Activated CD4-positive, alpha-beta memory T cell treated with anti-CD3 and anti-CD28 coated beads, Interleukin-2, amount 10 ng/mL, durations not matched to agents 7 days and 5 days (primary cell): ENCODE results near the gene YWHAH. TPM values are rescaled to one million over a fixed set of nuclear protein-coding genes. Genes with fewer than 3 reads are reported as not detected.
A peak's percentile ranks its signal among the peaks of the same experiment; 100 is the strongest.
"Not testable (repeated sequence)": the region's sequence is repeated elsewhere in the genome, so short reads cannot be mapped to it uniquely, and the experiment has no call there.

Experiments
- CTCF ChIA-PET: fragments of 350-600 bp; sonication (Branson Sonifier 250); formaldehyde crosslinking; loops from one replicate; lab custom pipeline; 2021; ENCODE audit warnings: antibody characterized with exemption, inconsistent platforms; lab: Charles Lee
- POLR2A ChIA-PET: fragments of 350-600 bp; sonication (Branson Sonifier 250); formaldehyde crosslinking; loops from one replicate; lab custom pipeline; 2021; ENCODE audit warnings: antibody characterized with exemption; lab: Charles Lee
- DNase-seq: peaks from one replicate; pipeline ENCODE4 v3.0.0-alpha.2; 2020
- H3K27ac Mint-ChIP-seq: one replicate; pipeline ENCODE4 v1.8.0; 2021; ENCODE audit warnings: mild to moderate bottlenecking, mixed read lengths
- H3K27me3 Mint-ChIP-seq: one replicate; pipeline ENCODE4 v1.8.0; 2021; ENCODE audit warnings: mixed read lengths
- H3K36me3 Mint-ChIP-seq: one replicate; pipeline ENCODE4 v1.8.0; 2021; ENCODE audit warnings: low read depth, mixed read lengths
- H3K4me1 Mint-ChIP-seq: one replicate; pipeline ENCODE4 v1.8.0; 2021; ENCODE audit warnings: mixed read lengths
- H3K4me3 Mint-ChIP-seq: one replicate; pipeline ENCODE4 v1.8.0; 2021; ENCODE audit warnings: mild to moderate bottlenecking, mixed read lengths
- H3K9me3 Mint-ChIP-seq: one replicate; pipeline ENCODE4 v1.8.0; 2021; ENCODE audit warnings: mixed read lengths
- total RNA-seq, 2 experiments: library from RNA; stranded (reverse); gene quantifications; one replicate each; pipeline ENCODE4 v1.2.3, GENCODE V29; 2021

YWHAH gene
- total RNA-seq, 2 experiments from 2014 or later: 203 to 211 TPM

GRCh38 chr22:31973739-31974138 is 29.4 kb downstream of the YWHAH start:
- ChIA-PET CTCF (interaction anchor here (1.0 to 1.9 kb wide), 3 partner anchors 23 to 292 kb away, joined by 3 to 4 read pairs (median 4); no protein-coding TSS in a partner anchor), POLR2A (no interaction called here)
- peaks cover 22% of the 10 kb centered on the region for H3K4me1 Mint-ChIP-seq
- H3K9me3 Mint-ChIP-seq: no peaks in the 10 kb centered on the region
- no peaks in the 10 kb centered on the region for H3K36me3 Mint-ChIP-seq
- H3K27ac Mint-ChIP-seq: no peak overlapping the region
- no peak for DNase-seq
- H3K4me3 Mint-ChIP-seq: no peak overlapping the region
- H3K27me3 Mint-ChIP-seq: peaks cover 20% of the 10 kb centered on the region

GRCh38 chr22:31977141-31977841 is 33.0 kb downstream of the YWHAH start:
- DNase-seq: peak; percentile 84
- Mint-ChIP-seq H3K27me3 (peaks cover 16% of the 10 kb centered on the region), H3K4me3 (no peak overlapping the region), H3K27ac (no peak overlapping the region), H3K9me3 (no peaks in the 10 kb centered on the region), H3K36me3 (no peaks in the 10 kb centered on the region), H3K4me1 (peaks cover 4% of the 10 kb centered on the region)
- POLR2A ChIA-PET: no interaction called here
- CTCF ChIA-PET: interaction anchor here (0.6 to 4.3 kb wide), 15 partner anchors 15 to 541 kb away, joined by 3 to 39 read pairs (median 4); partner anchors contain the start of genes FBXO7 and PISD

GRCh38 chr22:31977939-31978338 is 33.6 kb downstream of the YWHAH start:
- H3K9me3 Mint-ChIP-seq: no peaks in the 10 kb centered on the region
- H3K27ac Mint-ChIP-seq: no peak overlapping the region
- H3K27me3 Mint-ChIP-seq: peaks cover 16% of the 10 kb centered on the region
- CTCF ChIA-PET: interaction anchor here (0.6 to 4.3 kb wide), 12 partner anchors 15 to 540 kb away, joined by 3 to 39 read pairs (median 5); partner anchors contain the start of genes FBXO7 and PISD
- H3K4me3 Mint-ChIP-seq: no peak overlapping the region
- H3K36me3 Mint-ChIP-seq: no peaks in the 10 kb centered on the region
- DNase-seq: no peak
- peaks cover 4% of the 10 kb centered on the region for H3K4me1 Mint-ChIP-seq
- POLR2A ChIA-PET: no interaction called here

- Mint-ChIP-seq H3K4me3 (no peak overlapping the region), H3K27me3 (peaks cover 11% of the 10 kb centered on the region), H3K9me3 (no peaks in the 10 kb centered on the region), H3K36me3 (no peaks in the 10 kb centered on the region), H3K4me1 (peaks cover 4% of the 10 kb centered on the region), H3K27ac (no peak overlapping the region)
- DNase-seq: no peak
- ChIA-PET POLR2A (no interaction called here), CTCF (interaction anchor here (0.6 to 1.6 kb wide), 2 partner anchors 10 to 606 kb away, joined by 3 to 5 read pairs; no protein-coding TSS in a partner anchor)
These were observed 36.3 kb downstream of the YWHAH start for GRCh38 chr22:31980628-31981027.

GRCh38 chr22:31981976-31982375 is 37.6 kb downstream of the YWHAH start:
- H3K27ac Mint-ChIP-seq, CTCF ChIA-PET, DNase-seq, H3K4me3 Mint-ChIP-seq, H3K36me3 Mint-ChIP-seq, H3K4me1 Mint-ChIP-seq, H3K9me3 Mint-ChIP-seq, POLR2A ChIA-PET: not testable (repeated sequence)
- peaks cover 11% of the 10 kb centered on the region for H3K27me3 Mint-ChIP-seq

- Mint-ChIP-seq H3K9me3 (no peaks in the 10 kb centered on the region), H3K4me1 (no peaks in the 10 kb centered on the region), H3K27ac (no peak overlapping the region), H3K36me3 (no peaks in the 10 kb centered on the region), H3K4me3 (no peak overlapping the region), H3K27me3 (peaks cover 2% of the 10 kb centered on the region)
- POLR2A ChIA-PET: no interaction called here
- CTCF ChIA-PET: interaction anchor here (2.5 kb wide), 1 partner anchor 14 kb away, joined by 6 read pairs; no protein-coding TSS in a partner anchor
- no peak for DNase-seq
These were observed 39.7 kb downstream of the YWHAH start for GRCh38 chr22:31983911-31984656.

GRCh38 chr22:31987218-31987617 is 42.9 kb downstream of the YWHAH start:
- Mint-ChIP-seq H3K36me3 (no peaks in the 10 kb centered on the region), H3K4me1 (no peaks in the 10 kb centered on the region), H3K4me3 (no peak overlapping the region), H3K27ac (no peak overlapping the region), H3K27me3 (peaks cover 18% of the 10 kb centered on the region), H3K9me3 (no peaks in the 10 kb centered on the region)
- ChIA-PET POLR2A (no interaction called here), CTCF (interaction anchor here (0.6 kb wide), 1 partner anchor 234 kb away, joined by 3 read pairs; no protein-coding TSS in a partner anchor)
- no peak for DNase-seq

- CTCF ChIA-PET: interaction anchor here (1.4 kb wide), 1 partner anchor 276 kb away, joined by 3 read pairs; no protein-coding TSS in a partner anchor
- DNase-seq: no peak
- Mint-ChIP-seq H3K4me3 (no peak overlapping the region), H3K27me3 (peaks cover 21% of the 10 kb centered on the region), H3K36me3 (no peaks in the 10 kb centered on the region), H3K9me3 (no peaks in the 10 kb centered on the region), H3K27ac (no peak overlapping the region), H3K4me1 (no peaks in the 10 kb centered on the region)
- POLR2A ChIA-PET: no interaction called here
These were observed 46.9 kb downstream of the YWHAH start for GRCh38 chr22:31991102-31991839.

- Mint-ChIP-seq H3K27ac (no peak overlapping the region), H3K9me3 (no peaks in the 10 kb centered on the region), H3K36me3 (no peaks in the 10 kb centered on the region), H3K27me3 (peaks cover 30% of the 10 kb centered on the region), H3K4me1 (no peaks in the 10 kb centered on the region), H3K4me3 (no peak overlapping the region)
- ChIA-PET POLR2A (no interaction called here), CTCF (interaction anchor here (0.6 kb wide), 1 partner anchor 297 kb away, joined by 4 read pairs; no protein-coding TSS in a partner anchor)
- DNase-seq: no peak
These were observed 50.7 kb downstream of the YWHAH start for GRCh38 chr22:31995046-31995445.

GRCh38 chr22:31995807-31996206 is 51.5 kb downstream of the YWHAH start:
- Mint-ChIP-seq H3K27me3 (peaks cover 24% of the 10 kb centered on the region), H3K27ac (no peak overlapping the region), H3K9me3 (no peaks in the 10 kb centered on the region), H3K4me3 (no peak overlapping the region), H3K4me1 (no peaks in the 10 kb centered on the region), H3K36me3 (no peaks in the 10 kb centered on the region)
- CTCF ChIA-PET: no interaction called here
- POLR2A ChIA-PET: no interaction called here
- no peak for DNase-seq

GRCh38 chr22:31998784-31999385 is 54.5 kb downstream of the YWHAH start:
- Mint-ChIP-seq H3K9me3 (no peaks in the 10 kb centered on the region), H3K4me3 (no peak overlapping the region)
- CTCF ChIA-PET: no interaction called here

GRCh38 chr22:32000181-32000580 is 55.8 kb downstream of the YWHAH start:
- POLR2A ChIA-PET: no interaction called here
- Mint-ChIP-seq H3K4me3 (no peak overlapping the region), H3K9me3 (no peaks in the 10 kb centered on the region), H3K27me3 (peaks cover 23% of the 10 kb centered on the region), H3K4me1 (no peaks in the 10 kb centered on the region), H3K27ac (no peak overlapping the region), H3K36me3 (no peaks in the 10 kb centered on the region)
- CTCF ChIA-PET: no interaction called here
- DNase-seq: no peak

More at GRCh38 chr22:31998784-31999385, 54.5 kb downstream of the YWHAH start:
- no peak for DNase-seq
- Mint-ChIP-seq H3K27me3 (peaks cover 19% of the 10 kb centered on the region), H3K27ac (no peak overlapping the region), H3K4me1 (no peaks in the 10 kb centered on the region), H3K36me3 (no peaks in the 10 kb centered on the region)
- POLR2A ChIA-PET: no interaction called here
